Hypothalamus (tissue), 51 donors: ENCODE measurements around the gene FGG.
"Not testable (repeated sequence)": the region's sequence is repeated elsewhere in the genome, so short reads cannot be mapped to it uniquely, and the experiment has no call there.

Experiments used
- DNase-seq, 51 donors: peaks; one replicate each; lab custom pipeline; 2025; lab: John Stamatoyannopoulos, UW

The FGG gene

GRCh38 chr4:154614306-154614705 lies 1.9 kb upstream of the FGG start:
- no peak for DNase-seq

GRCh38 chr4:154611833-154612232 lies 623 bp downstream of the FGG start:
- DNase-seq = no peak

- DNase-seq = no peak
Measured at GRCh38 chr4:154610582-154610981, 1.9 kb downstream of the FGG start.

- DNase-seq = no peak
Measured at GRCh38 chr4:154609532-154609931, 2.9 kb downstream of the FGG start.

- DNase-seq = no peak
Measured at GRCh38 chr4:154608361-154609252, 3.8 kb downstream of the FGG start.

- no peak for DNase-seq
Measured at GRCh38 chr4:154606728-154607723, 5.4 kb downstream of the FGG start.

GRCh38 chr4:154604696-154605200 lies 7.7 kb downstream of the FGG start:
- DNase-seq = no peak

- DNase-seq = no peak
Measured at GRCh38 chr4:154603033-154603943, 9.2 kb downstream of the FGG start.

GRCh38 chr4:154602404-154603020 lies 9.9 kb downstream of the FGG start:
- no peak for DNase-seq

GRCh38 chr4:154597798-154598774 lies 14.4 kb downstream of the FGG start:
- DNase-seq = no peak

- DNase-seq = not testable (repeated sequence)
Measured at GRCh38 chr4:154597281-154597680, 15.2 kb downstream of the FGG start.

- DNase-seq = no peak
Measured at GRCh38 chr4:154595807-154596206, 16.6 kb downstream of the FGG start.

GRCh38 chr4:154594343-154594742 lies 18.1 kb downstream of the FGG start:
- DNase-seq = peak in 1 of 51 donors; percentile 19

GRCh38 chr4:154593868-154594267 lies 18.6 kb downstream of the FGG start:
- DNase-seq = peak in 21 of 51 donors; percentile 1 to 75 (median 21)

- DNase-seq = no peak
Measured at GRCh38 chr4:154591890-154592289, 20.6 kb downstream of the FGG start.

GRCh38 chr4:154590329-154591006 lies 22.0 kb downstream of the FGG start, which contains the start of gene FGA:
FGA (minus strand) TSS chr4:154590742; CDS start chr4:154590687, 55 bp downstream.
- DNase-seq = no peak
